ENCODE results near the gene GAB4.
"Not testable (repeated sequence)": the region's sequence is repeated elsewhere in the genome, so short reads cannot be mapped to it uniquely, and the experiment has no call there.

The GAB4 gene

DNA sequence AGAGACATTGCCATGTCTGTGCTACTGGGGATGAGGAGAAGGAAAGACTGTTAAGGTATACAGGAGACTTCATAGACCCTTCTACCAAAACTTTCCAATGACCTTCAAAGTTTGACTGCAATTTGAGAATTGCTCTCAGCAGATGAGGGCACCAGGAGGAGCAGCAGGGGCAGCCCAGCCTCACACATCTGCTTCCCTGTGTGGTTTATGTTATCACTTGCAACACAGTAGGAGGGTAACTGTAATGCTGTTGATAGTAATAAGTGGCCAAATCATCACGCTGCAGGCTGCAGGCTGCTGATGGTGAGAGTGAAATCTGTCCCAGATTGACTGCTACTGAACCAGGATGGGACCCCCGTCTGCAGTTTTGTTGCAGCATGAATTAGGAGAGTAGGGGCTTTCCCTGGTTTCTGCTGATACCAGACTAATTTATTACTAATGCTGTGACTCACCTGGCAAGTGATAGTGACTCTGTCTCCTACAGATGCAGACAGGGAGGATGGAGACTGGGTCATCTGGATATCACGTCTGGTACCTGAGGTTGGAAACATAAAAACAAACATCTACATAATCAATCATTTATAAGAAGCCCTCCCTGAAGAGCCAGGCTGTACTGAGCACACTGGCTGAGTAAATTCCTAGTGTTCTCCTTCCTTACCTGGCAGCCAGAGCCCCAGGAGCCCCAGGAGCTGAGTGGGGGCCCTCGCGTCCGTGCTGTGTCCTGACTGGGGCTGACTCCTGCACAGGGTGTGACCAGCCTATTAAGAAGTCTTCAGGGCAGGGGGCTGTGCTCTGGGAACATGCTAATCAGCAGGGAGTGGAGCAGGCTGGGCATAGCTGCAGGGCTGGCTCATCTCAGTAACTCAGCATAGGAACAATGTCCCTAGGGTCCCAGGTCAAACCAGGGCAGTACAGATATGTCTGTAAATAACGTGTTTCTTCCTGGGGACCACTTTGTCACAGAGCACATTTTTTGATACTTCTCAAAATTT, 74.4 kb downstream of the GAB4 start:
- no peak for DNase-seq (ENCODE audit: low read depth, low spot score)
- no peak overlapping the region for H3K4me3 ChIP-seq (ENCODE audit: low read length)

DNA sequence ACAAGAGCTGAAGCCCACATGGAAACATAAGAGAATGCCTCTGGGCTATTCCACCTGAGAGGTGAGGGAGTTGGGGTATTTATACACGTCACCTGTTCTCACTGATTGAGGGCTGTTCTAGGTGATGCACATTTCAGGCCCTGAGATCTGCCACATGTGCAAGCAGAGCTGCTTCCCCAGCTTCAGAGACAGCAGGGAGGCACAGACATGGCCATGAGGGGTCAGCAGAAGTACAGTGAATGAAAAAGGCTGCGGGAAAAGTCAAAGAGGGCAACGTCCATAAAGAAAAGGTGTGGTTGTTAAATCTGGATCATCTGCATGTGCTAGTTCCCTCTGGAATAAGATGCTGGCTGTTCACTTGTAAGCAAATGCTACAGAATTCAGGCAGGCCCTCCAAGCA, 75.4 kb downstream of the GAB4 start:
- no peak overlapping the region for H3K4me3 ChIP-seq (ENCODE audit: low read length)
- no peak for DNase-seq (ENCODE audit: low read depth, low spot score)

- no peak for DNase-seq (ENCODE audit: low read depth, low spot score)
- no peak overlapping the region for H3K4me3 ChIP-seq (ENCODE audit: low read length)
Observed at GRCh38 chr22:16925407-16925966, 82.5 kb downstream of the GAB4 start.

DNA sequence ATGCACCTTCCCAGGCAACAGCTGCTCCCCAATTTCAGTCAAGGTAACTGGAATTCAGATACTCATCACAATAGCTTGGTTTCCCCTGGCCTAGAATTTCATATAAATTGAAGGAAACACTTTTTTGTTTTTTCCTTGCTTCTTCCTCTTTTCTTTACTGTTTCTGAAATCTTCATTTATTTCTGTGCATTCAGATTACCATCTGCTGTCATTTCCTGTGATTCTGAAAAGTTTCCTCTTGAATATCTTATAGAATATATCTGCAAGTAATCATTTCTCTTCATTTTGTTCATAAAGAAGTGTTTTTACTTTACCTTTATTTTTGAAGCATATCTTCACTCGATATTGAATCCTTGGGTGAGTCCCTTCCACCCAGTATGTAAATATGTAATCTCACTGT, 85.3 kb downstream of the GAB4 start:
- no peak for DNase-seq (ENCODE audit: low read depth, low spot score)
- no peak overlapping the region for H3K4me3 ChIP-seq (ENCODE audit: low read length)

- H3K4me3 ChIP-seq (ENCODE audit: low read length) = no peak overlapping the region
- no peak for DNase-seq (ENCODE audit: low read depth, low spot score)
Observed at GRCh38 chr22:16922076-16922475, 85.9 kb downstream of the GAB4 start.

DNA sequence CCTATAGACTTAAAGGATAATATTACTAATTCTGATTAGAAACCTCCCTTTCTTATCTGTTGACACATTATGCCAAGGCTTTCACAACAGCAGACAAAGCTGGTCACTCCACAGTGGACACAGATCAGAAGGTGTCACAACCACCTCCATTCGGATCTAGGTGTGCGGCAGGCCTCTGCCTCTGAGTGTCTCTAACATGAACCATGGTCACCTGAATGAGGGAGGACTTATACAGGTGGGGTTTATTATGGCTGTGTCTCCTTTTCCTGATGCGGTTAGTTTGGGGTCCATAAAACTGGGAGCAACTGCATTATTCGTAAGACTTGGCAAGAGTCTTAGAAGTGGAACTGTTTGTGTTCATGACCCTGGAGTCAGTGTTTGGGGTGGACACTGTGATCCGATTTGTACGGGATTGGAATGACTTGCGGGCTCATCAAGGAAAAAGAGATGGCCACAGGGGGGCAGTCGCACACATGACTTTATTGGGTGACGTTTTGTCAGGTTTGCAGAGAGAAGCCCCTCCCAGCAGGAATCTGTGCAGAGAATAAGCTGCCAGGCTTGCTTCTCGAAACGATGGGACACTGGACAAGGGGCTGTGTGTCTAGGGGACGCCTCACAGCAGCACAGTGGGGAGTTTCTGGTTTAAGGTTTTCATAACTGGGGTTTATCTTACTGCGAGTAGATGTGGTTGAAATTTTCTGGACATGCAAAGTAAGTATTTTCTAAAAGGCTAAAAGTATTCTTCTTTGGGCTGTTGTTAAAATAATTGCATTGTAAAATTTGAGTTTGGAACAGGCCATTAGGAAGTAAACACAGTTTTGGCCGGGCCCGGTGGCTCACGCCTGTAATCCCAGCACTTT, 90.6 kb downstream of the GAB4 start:
- no peak overlapping the region for H3K4me3 ChIP-seq (ENCODE audit: low read length)
- peak; percentile 61 for DNase-seq (ENCODE audit: low read depth, low spot score)

DNA sequence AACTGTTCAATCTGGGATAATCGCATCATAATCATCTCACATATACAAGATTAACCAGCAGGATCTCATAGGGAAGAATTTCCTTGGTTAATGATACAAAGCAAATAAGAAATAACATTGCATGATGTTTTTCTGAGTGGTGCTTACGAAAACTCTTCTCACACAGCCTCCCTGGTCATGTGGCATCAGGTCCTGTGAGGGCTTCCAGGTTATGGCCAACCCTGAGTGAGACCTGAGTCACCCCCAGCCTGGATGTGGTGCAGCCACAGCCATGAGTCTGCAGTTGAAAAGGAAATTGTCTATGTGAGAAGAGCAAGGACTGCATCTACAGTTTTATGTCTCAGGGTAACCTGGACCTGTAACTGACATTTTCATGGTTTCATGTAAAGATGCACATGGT, 92.3 kb downstream of the GAB4 start:
- H3K4me3 ChIP-seq (ENCODE audit: low read length) = no peak overlapping the region
- DNase-seq (ENCODE audit: low read depth, low spot score) = no peak

DNA sequence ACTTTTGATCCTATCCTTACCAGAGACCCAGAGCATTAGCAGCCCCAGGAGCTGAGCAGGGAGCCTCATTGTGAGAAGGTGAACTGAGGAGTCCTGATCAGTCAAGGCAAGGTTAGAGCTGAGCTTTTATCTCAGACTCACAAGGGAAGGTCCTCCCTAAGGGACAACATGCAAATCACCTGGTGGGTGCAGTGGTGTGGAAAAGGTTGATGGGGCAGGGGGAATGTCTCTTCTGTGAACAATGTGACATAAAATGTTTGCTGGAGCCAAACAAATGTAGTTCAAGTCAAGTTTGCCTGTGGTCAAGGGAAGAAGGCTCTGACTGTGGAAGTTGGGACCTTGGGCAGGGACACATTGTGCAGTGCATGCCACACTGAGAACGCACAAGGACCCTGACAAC, 93.1 kb downstream of the GAB4 start:
- not testable (repeated sequence) for H3K4me3 ChIP-seq (ENCODE audit: low read length); DNase-seq (ENCODE audit: low read depth, low spot score)

GRCh38 chr22:16914006-16914405, 94.0 kb downstream of the GAB4 start:
- no peak overlapping the region for H3K4me3 ChIP-seq (ENCODE audit: low read length)
- no peak for DNase-seq (ENCODE audit: low read depth, low spot score)

GRCh38 chr22:16912281-16912680, 95.7 kb downstream of the GAB4 start:
- no peak for DNase-seq (ENCODE audit: low read depth, low spot score)
- H3K4me3 ChIP-seq (ENCODE audit: low read length) = no peak overlapping the region

Data from Jurkat, Clone E6-1 (cell line).